NAMALWA (cell line): ENCODE data around the gene AKNAD1.

ENCODE experiments used
- DNase-seq: peaks from one replicate; pipeline ENCODE4 v3.0.0-alpha.2; 2015; ENCODE audit warnings: low spot score

The AKNAD1 gene

GRCh38 chr1:108780937-108781574 is 75.8 kb downstream of the AKNAD1 start:
- DNase-seq, result no peak

GRCh38 chr1:108779455-108779854 is 77.4 kb downstream of the AKNAD1 start:
- no peak for DNase-seq

- DNase-seq, result no peak
Measured at GRCh38 chr1:108777839-108778238, 79.1 kb downstream of the AKNAD1 start.

GRCh38 chr1:108767708-108768107 is 89.2 kb downstream of the AKNAD1 start:
- DNase-seq, result no peak

- DNase-seq, result no peak
Measured at GRCh38 chr1:108767115-108767514, 89.8 kb downstream of the AKNAD1 start.
